A673 (cell line): ENCODE data around the gene ELOVL5. TPM values are rescaled to one million over a fixed set of nuclear protein-coding genes. Genes with fewer than 3 reads are reported as not detected.
"Not testable (repeated sequence)": the region's sequence is repeated elsewhere in the genome, so short reads cannot be mapped to it uniquely, and the experiment has no call there.

ENCODE experiments used
- BruUV-seq: library from RNA; stranded (reverse); fragments of 400-500 nt; replicated peaks from 2 replicates; lab custom pipeline; 2021; lab: Mats Ljungman, UMichigan
- CTCF ChIA-PET: fragments of 300-600 bp; sonication (Branson Sonifier 250); formaldehyde crosslinking; loops from one replicate; lab custom pipeline; 2022; ENCODE audit warnings: antibody characterized with exemption; lab: Charles Lee
- POLR2A ChIA-PET: fragments of 300-600 bp; sonication (Branson Sonifier 250); formaldehyde crosslinking; loops from one replicate; lab custom pipeline; 2022; ENCODE audit warnings: antibody characterized with exemption; ENCODE audit not compliant: low non-redundant PET; lab: Charles Lee
- DNase-seq: peaks from one replicate; pipeline ENCODE4 v3.0.0-alpha.2; 2015; ENCODE audit warnings: low spot score
- H3K27ac ChIP-seq: fragments of 200-600 bp; sonication (generic); 2 replicates; pipeline ENCODE4 v1.5.1; 2016; ENCODE audit warnings: mixed run types, low read depth, mild to moderate bottlenecking, mixed read lengths, antibody characterized with exemption, low read length; ENCODE audit not compliant: poor library complexity, severe bottlenecking
- H3K27me3 ChIP-seq: fragments of 200-600 bp; sonication (generic); replicated peaks from 2 replicates; pipeline ENCODE4 v1.6.1; 2017; ENCODE audit warnings: mixed run types, low read depth, mild to moderate bottlenecking, mixed read lengths, antibody characterized with exemption, low read length; ENCODE audit not compliant: insufficient read depth, poor library complexity
- H3K36me3 ChIP-seq: fragments of 200-600 bp; sonication (generic); 2 replicates; pipeline ENCODE4 v1.6.1; 2016; ENCODE audit warnings: mixed run types, mild to moderate bottlenecking, mixed read lengths, antibody characterized with exemption, low read length; ENCODE audit not compliant: insufficient read depth, poor library complexity, severe bottlenecking
- H3K4me1 ChIP-seq: fragments of 200-600 bp; sonication (generic); 2 replicates; pipeline ENCODE4 v1.6.1; 2017; ENCODE audit warnings: mixed run types, mild to moderate bottlenecking, mixed read lengths, antibody characterized with exemption, low read length; ENCODE audit not compliant: insufficient read depth, poor library complexity, severe bottlenecking
- H3K4me3 ChIP-seq: fragments of 200-600 bp; sonication (generic); 2 replicates; pipeline ENCODE4 v1.5.1; 2016; ENCODE audit warnings: low read depth, mixed run types, mild to moderate bottlenecking, mixed read lengths, low read length; ENCODE audit not compliant: poor library complexity, severe bottlenecking
- H3K9me3 ChIP-seq: fragments of 200-600 bp; sonication (generic); 2 replicates; pipeline ENCODE4 v1.6.1; 2016; ENCODE audit warnings: mixed run types, low read depth, mild to moderate bottlenecking, mixed read lengths, antibody characterized with exemption, low read length; ENCODE audit not compliant: poor library complexity, severe bottlenecking
- CTCF ChIP-seq: fragments of 300-800, 200-600 bp; sonication (generic); conservative IDR thresholded peaks from 2 replicates; pipeline ENCODE4 v1.5.1; 2017; ENCODE audit warnings: low read depth, mild to moderate bottlenecking, antibody characterized with exemption, low read length, moderate library complexity, mixed read lengths
- EZH2 ChIP-seq: fragments of 200-600 bp; sonication (generic); IDR thresholded peaks from 2 replicates; pipeline ENCODE4 v1.6.1; 2017; ENCODE audit warnings: borderline replicate concordance, low read depth, mild to moderate bottlenecking, mixed read lengths, antibody characterized with exemption, low read length; ENCODE audit not compliant: poor library complexity, severe bottlenecking
- intact Hi-C: fragments of 100-400 bp; cut with micrococcal nuclease; formaldehyde crosslinking; loops from one replicate; pipeline ENCODE4 v1.10.0; 2022; ENCODE audit not compliant: unreplicated experiment
- total RNA-seq: library from RNA; stranded (reverse); gene quantifications from 2 replicates; pipeline ENCODE4 v1.2.3, GENCODE V29; 2021

Gene ELOVL5
- total RNA-seq, 1 experiment from 2014 or later: 98.5 TPM

GRCh38 chr6:53395986-53396385 lies 47.2 kb upstream of the ELOVL5 start:
- BruUV-seq: no TSS peak
- Histone ChIP-seq H3K9me3 (no peaks in the 10 kb centered on the region), H3K27me3 (no peaks in the 10 kb centered on the region), H3K27ac (no peak overlapping the region), H3K4me1 (no peaks in the 10 kb centered on the region), H3K36me3 (no peaks in the 10 kb centered on the region), H3K4me3 (no peak overlapping the region)
- intact Hi-C loops: no loop called here
- TF ChIP-seq CTCF (no peak), EZH2 (no peak)
- ChIA-PET CTCF (no interaction called here), POLR2A (no interaction called here)
- DNase-seq: no peak

GRCh38 chr6:53394704-53395103 lies 46.0 kb upstream of the ELOVL5 start:
- CTCF ChIA-PET: interaction anchor here (0.6 kb wide), 1 partner anchor 34 kb away, joined by 5 read pairs; no protein-coding TSS in a partner anchor
- intact Hi-C loops: no loop called here
- BruUV-seq: no TSS peak
- POLR2A ChIA-PET: no interaction called here
- no peak overlapping the region for H3K27ac ChIP-seq
- no peaks in the 10 kb centered on the region for H3K36me3 ChIP-seq
- no peaks in the 10 kb centered on the region for H3K9me3 ChIP-seq
- no peaks in the 10 kb centered on the region for H3K4me1 ChIP-seq
- H3K27me3 ChIP-seq: no peaks in the 10 kb centered on the region
- H3K4me3 ChIP-seq: no peak overlapping the region
- no peak for DNase-seq
- no peak for TF ChIP-seq EZH2

GRCh38 chr6:53391170-53391569 lies 42.4 kb upstream of the ELOVL5 start:
- TF ChIP-seq EZH2 (no peak), CTCF (no peak)
- no peaks in the 10 kb centered on the region for H3K36me3 ChIP-seq
- no peak overlapping the region for H3K27ac ChIP-seq
- no peak for DNase-seq
- no peaks in the 10 kb centered on the region for H3K4me1 ChIP-seq
- no peaks in the 10 kb centered on the region for H3K27me3 ChIP-seq
- intact Hi-C loops: no loop called here
- POLR2A ChIA-PET: no interaction called here
- no peaks in the 10 kb centered on the region for H3K9me3 ChIP-seq
- H3K4me3 ChIP-seq: no peak overlapping the region
- no TSS peak for BruUV-seq
- CTCF ChIA-PET: no interaction called here

- Histone ChIP-seq H3K9me3 (no peaks in the 10 kb centered on the region), H3K4me3 (no peak overlapping the region), H3K27ac (no peak overlapping the region), H3K36me3 (no peaks in the 10 kb centered on the region), H3K27me3 (no peaks in the 10 kb centered on the region), H3K4me1 (no peaks in the 10 kb centered on the region)
- intact Hi-C loops: no loop called here
- BruUV-seq: no TSS peak
- TF ChIP-seq EZH2 (no peak), CTCF (no peak)
- ChIA-PET CTCF (no interaction called here), POLR2A (no interaction called here)
- DNase-seq: no peak
Observed at GRCh38 chr6:53390010-53390409, 41.3 kb upstream of the ELOVL5 start.

- POLR2A ChIA-PET, H3K27me3 ChIP-seq: not testable (repeated sequence)
Observed at GRCh38 chr6:53388615-53389014, 39.9 kb upstream of the ELOVL5 start.

More at GRCh38 chr6:53388615-53389014, 39.9 kb upstream of the ELOVL5 start:
- H3K9me3 ChIP-seq, H3K4me3 ChIP-seq, CTCF ChIA-PET, H3K4me1 ChIP-seq, H3K27ac ChIP-seq, H3K36me3 ChIP-seq, intact Hi-C loops, DNase-seq, BruUV-seq: not testable (repeated sequence)
